ENCODE data around the gene PREB. TPM values are rescaled to one million over a fixed set of nuclear protein-coding genes. Genes with fewer than 3 reads are reported as not detected.
"Not testable (repeated sequence)": the region's sequence is repeated elsewhere in the genome, so short reads cannot be mapped to it uniquely, and the experiment has no call there.

PREB gene
- total RNA-seq, 1 donor from 2014 or later = 34.7 TPM

DNA sequence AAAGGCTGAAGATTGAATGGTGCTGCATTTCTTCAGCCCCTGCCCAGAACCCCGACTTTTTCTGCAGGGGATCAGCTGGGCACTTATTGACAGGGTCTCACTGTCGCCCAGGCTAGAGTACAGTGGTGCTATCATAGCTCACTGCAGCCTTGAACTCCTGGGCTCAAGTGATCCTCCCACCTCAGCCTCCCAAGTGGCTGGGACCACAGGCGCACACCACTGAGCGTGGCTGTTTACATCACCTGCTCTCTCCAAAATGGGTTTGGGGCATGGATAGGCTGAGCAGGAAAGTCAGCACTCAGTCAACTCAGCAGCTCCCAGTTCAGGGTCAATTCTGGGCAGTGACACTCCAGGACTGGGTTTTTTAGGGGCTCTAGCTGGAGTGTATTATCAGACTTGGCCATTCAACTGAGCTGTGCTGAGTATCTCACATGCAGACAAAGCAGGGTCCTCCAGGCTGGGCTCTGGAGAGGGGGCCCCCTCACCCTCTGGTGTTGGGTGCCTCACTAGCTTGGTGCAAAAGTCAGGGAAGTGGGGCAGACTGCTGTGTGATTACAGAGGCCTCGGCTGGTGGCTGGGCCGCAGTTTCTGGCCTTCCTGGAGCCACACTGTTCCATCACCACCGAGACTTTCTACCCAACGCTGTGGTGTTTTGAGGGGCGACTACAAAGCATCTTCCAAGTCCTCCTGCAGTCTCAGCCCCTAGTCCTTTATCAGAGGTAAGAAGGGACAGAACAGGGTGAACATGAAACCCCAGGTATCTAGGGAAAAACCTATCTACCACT, 6.4 kb downstream of the PREB start:
- DNase-seq (ENCODE audit: low read depth, low spot score) = no peak

DNA sequence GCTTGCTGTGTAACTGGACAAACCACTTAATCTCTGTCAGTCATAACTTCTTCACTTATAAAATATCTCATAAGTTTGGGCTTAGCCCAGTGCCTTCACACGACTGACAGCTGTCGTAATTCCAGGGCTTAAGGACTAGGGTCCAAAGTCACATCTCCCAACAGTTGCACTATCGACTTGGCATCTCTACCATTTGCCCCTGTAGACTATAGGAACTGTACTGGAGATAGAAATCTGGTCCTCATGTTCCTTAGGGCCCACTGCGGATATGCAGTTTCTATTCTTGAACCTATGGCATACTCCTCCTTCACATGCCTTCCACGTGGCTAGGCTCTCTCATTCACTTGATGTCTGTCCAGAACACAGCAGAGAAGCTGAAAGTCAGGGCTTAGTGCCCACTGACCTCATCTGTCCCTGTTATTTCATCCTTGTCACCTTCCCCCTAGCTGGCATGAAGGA, 8.2 kb downstream of the PREB start:
- no peak for DNase-seq (ENCODE audit: low read depth, low spot score)

DNA sequence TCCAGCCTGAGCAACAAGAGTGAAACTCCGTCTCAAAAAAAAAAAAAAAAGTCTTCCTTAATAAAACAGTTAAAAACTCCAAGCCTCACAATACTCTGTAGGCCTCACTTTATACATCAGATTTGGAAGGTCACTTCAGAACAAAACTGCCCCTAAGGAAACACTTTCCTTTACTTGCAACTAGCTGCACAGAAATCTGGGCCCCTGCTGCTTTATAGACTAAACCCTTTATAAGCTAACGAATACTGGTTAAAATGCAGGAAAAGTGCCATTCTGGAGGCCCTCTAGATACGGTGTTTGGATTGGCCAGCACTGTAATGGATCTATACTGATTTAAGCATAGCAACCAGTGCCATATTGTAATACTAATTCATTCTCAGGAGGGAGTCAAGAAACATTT, 9.3 kb downstream of the PREB start:
- no peak for DNase-seq (ENCODE audit: low read depth, low spot score)

DNA sequence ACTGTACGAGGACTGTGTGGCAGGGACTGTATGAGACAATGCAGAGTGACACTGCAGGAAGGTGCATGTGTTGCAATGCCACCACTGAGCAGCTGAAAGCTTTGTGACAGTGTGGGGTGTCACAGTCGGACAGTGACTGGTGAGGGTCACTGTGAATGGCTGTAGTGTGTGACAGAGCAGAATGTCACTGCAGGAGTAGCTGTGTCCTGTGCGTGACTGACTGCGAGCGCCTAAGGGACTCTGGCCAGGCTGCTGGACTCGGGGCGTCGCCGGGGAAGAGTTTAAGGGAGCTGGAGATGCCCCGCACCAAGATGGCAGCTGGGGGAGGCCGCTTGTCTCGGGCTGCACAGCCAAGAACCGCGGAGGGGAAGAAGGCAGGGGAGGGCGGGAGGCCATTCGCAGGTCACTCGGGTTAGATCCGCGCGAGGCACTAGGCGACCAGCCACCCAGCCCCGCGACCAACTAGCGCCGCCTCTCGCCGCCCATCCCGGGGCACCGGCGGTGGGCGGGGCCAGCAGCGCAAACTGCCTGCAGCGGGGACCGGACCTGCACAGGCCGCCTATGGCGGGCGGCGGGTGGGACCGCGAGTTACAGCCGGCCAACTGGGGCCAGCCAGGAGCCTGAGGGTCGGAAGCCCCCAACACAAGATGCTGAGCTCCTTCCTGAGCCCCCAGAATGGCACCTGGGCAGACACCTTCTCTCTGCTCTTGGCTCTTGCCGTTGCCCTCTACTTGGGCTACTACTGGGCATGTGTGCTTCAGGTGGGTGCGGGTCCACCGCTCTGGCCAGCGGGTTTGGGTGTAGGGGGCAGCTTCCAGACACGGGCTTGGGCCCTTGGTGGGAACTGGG, 10.9 kb downstream of the PREB start, which contains the start of gene ABHD1:
TSS of gene ABHD1 (plus strand) at position 514 of the 849 bp plus-strand sequence. CDS start at position 648, 134 bp downstream.
- no peak for DNase-seq (ENCODE audit: low read depth, low spot score)

DNA sequence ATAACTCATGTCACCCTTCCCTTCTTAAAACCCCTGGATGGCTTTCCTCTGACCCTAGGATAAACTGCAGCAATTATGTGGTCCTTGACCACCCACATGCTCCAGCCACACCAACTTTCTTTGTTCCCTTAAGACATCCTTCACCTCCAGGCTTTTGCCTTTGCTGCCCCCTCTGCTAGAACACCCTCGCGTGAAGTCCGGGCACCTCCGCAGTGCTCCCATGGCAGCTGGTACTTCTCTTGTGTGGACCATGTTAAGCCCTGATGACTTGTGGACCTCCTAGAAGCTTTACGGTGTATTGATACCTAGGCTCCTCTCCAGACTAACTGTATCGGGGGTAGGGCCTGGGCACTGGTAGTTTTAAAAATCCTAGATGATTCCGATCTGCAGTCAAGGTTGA, 11.6 kb downstream of the PREB start:
- DNase-seq (ENCODE audit: low read depth, low spot score) = no peak

DNA sequence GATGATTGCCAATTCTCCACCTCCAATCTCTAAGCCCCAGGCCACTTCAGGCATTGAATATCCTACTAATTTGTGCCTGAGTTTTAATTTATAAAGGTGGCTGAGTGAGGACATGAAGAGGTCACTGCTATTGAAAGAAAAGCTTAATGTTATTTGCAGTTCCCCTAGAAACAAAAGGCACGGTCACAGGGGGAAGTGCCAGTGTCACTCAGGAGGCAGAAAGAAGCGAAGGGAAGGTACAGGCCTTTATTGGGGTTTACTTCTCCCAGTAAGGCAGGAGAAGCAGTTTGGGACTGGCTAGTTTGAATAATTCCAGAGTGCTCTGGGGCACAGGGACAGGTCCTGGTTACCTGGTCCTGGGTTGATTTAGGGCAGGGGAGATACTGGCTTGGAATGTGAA, 12.5 kb downstream of the PREB start:
- DNase-seq (ENCODE audit: low read depth, low spot score) = no peak

DNA sequence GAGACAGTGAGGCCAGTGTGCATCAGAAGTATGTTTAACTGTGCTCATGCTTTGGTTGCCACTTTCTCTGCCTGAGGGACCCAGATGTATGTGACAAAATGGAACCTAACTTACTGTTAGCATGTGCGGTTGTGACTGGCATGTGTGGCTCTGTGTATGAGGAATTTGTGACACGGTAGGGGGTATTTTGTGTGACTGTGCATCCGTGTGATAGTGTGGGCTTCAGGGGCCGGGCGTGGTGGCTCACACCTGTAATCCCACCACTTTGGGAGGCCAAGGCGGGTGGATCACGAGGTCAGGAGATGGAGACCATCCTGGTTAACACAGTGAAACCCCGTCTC, 15.1 kb downstream of the PREB start:
- DNase-seq (ENCODE audit: low read depth, low spot score) = not testable (repeated sequence)

DNA sequence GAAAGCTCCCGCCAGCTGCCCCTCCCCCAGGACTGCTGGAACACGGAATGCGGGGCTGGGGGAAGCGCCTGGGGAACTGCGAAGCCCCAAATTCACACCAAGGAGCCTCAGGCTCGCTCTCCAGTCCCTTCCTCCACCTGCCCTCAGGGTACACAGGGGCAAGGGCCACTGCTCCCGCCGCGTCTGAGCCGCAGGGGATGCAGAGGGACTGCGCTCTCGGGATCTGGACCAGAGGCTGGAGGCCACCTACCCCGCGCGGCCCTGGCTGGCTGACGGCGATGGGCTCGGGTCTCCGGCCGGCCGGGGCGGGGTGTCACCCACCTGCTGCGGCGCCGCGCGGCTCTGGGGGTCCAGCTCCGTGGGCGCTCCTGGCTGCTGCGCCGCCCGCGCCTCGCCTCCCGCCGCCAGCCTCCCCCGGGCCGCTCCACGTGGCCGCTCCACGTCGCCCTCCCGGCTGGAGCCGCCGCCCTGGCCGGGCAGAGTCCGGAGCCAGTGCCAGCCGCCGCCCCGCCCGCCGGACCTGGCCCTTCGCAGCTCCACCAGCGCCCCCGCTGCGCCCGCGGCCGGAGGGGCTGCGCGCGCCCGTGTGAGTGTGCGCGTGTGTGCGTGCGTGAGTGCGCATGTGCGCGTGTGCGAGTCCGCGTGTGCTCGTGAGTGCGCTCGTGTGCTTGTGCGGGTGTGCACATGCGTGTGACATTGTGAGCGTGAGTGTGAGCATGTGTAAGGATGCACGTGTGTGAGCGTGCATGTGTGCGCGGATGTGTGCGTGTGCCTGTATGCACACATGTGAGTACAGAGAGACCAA, 15.7 kb downstream of the PREB start, which contains the start of gene CGREF1:
TSS of gene CGREF1 (minus strand) at position 604 of the 805 bp plus-strand sequence. CDS start 14,762 bp downstream, outside the sequence.
- DNase-seq (ENCODE audit: low read depth, low spot score) = no peak

DNA sequence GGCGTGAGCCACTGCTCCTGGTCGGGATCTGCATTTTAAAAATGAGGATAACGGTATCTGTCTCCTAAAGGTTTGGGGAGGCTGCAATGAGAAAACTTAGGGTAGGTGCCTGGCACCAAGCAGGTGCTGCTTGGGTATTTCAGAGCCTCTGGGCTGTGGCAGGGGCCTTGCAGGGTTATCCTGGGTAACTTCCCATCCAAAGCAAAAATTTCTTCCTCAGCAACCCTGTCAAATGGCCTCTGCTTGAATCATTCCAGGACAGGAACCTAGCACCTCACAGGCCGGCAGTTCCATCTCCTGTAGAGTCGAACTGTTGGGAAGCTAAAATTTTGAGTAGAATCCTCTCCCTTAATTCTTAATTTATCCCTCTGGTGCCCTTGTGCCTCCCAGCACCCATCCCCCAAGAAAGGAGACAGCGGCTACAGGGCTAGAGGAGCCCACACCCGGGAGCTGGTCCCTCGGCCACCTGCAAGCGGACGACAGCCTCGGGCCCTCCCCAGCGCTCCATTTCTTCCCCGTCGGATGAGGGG, 16.4 kb downstream of the PREB start:
- DNase-seq (ENCODE audit: low read depth, low spot score) = no peak

DNA sequence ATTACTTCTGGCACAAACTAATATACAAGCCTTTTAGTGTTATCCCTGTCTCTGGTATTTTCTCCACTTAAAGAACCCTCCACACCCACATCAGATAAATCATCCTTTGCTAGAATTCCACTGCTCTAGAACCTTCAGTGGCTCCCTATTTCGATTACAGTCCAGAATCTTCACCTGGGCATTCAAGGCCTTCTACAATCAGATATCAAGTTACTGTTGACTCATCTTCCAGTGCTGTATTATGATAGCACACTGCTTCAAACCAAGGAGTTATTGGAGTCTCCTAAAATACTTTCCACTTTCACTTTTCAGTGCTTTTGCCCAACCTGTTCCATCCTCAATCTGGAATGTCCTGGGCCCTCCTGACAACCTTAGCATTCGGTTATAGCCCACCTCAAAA, 18.9 kb downstream of the PREB start:
- no peak for DNase-seq (ENCODE audit: low read depth, low spot score)

DNA sequence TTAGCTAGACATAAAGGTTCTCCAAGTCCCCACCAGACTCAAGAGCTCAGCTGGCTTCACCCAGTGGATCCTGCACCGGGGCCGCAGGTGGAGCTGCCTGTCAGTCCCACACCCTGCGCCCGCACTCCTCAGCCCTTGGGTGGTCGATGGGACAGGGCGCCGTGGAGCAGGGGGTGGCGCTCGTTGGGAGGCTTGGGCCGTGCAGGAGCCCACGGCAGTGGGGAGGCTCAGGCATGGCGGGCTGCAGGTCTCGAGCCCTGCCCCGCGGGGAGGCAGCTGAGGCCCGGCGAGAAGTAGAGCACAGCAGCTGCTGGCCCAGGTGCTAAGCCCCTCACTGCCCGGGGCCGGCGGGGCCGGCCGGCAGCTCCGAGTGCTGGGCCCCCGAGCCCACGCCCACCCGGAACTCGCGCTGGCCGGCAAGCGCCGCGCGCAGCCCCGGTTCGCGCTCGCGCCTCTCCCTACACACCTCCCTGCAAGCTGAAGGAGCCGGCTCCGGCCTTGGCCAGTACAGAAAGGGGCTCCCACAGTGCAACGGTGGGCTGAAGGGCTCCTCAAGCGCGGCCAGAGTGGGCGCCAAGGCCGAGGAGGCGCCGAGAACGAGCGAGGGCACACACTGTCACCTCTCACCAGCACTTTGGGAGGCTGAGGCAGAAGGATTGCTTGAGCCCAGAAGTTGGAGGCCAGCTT, 22.9 kb downstream of the PREB start:
- not testable (repeated sequence) for DNase-seq (ENCODE audit: low read depth, low spot score)

DNA sequence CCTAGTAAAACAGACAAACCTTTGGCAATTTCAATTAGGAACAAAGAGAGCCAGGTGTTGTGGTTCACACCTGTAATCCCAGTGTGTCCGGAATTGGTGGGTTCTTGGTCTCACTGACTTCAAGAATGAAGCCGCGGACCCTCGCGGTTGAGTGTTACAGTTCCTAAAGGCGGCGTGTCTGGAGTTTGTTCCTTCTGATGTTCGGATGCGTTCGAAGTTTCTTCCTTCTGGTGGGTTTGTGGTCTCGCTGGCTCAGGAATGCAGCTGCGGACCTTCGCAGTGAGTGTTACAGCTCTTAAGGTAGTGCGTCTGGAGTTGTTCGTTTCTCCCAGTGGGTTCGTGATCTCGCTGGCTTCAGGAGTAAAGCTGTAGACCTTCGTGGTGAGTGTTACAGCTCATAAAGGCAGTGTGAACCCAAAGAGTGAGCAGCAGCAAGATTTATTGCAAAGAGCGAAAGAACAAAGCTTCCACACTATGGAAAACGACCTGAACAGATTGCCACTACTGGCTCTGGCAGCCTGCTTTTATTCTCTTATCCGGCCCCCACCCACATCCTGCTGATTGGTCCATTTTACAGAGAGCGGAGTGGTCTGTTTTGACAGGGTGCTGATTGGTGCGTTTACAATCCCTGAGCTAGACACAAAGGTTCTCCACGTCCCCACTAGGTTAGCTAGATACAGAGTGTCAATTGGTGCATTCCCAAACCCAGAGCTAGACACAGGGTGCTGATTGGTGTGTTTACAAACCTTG, 23.7 kb downstream of the PREB start:
- not testable (repeated sequence) for DNase-seq (ENCODE audit: low read depth, low spot score)

DNA sequence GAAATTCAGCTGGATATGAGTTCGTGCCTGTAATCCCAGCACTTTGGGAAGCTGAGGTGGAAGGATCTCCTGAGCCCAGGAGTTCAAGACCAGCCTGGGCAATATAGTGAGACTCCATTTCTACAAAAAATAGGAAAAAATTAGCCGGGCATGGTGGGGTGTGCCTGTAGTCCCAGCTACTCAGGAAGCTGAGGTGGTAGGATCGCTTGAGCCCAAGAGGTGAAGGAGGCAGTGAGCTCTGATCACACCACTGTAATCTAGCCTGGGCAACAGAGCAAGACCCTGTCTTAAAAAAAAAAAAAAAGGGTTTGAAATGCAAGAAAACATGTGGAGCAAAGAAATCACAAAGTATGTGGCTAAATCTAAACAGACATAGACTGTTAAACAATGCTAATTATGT, 25.4 kb downstream of the PREB start:
- no peak for DNase-seq (ENCODE audit: low read depth, low spot score)

DNA sequence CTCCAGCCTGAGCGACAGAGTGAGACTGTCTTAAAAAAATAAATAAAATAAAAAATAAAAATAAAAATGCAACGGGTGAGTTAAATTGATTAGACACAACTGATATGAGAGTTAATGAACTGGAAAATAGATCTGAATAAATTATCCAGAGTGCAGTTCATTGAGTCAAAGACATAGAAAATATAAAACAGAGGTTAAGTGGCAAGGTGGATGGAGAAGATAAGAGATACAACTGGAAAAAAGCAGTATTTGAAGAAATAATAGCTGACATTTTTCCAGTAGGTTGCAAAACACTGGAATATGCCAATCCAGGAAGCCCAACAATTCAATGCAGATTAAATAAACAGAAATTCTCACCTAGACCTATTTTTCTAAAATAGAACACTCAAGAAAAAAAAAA, 26.2 kb downstream of the PREB start:
- DNase-seq (ENCODE audit: low read depth, low spot score) = no peak

DNA sequence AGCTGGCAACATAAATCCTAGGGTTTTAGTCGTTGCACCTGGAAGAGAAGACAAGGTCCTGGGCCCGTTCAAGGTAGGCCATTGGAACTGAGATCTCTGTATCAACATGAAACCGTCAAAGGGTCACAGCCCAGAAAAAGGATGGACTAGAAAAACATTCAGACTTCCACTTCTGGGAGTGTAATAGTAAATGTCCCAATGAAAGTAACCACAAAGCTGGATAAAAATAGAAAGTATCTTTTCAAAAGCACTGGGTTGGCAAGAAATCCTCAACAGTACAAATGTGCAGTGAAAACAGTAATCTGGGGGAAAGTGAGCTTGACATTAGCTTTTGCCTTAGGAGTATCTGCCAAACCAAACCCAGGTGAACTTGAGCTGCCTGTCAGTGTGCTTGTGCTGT, 28.5 kb downstream of the PREB start:
- no peak for DNase-seq (ENCODE audit: low read depth, low spot score)

DNA sequence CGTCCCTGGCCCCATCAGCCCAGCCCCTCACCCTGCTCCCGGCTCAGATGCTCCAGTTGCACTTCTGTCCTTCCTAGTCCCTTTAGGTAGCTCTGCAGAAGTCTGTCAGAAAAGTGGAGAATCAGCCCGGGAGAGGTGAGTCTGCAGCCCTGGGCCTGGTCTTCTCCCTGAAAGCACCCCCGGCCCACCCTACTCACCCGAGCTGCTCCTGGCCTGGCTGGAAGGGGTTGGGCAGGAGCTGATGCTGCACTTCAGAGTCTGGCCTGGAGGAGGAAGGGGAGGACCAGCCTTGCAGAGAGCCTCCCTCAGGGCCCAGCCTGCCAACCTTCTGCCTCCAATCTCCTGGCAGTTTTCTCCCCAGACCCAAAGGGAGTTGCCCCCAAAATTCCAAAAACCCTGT, 32.1 kb downstream of the PREB start:
- DNase-seq (ENCODE audit: low read depth, low spot score) = no peak

DNA sequence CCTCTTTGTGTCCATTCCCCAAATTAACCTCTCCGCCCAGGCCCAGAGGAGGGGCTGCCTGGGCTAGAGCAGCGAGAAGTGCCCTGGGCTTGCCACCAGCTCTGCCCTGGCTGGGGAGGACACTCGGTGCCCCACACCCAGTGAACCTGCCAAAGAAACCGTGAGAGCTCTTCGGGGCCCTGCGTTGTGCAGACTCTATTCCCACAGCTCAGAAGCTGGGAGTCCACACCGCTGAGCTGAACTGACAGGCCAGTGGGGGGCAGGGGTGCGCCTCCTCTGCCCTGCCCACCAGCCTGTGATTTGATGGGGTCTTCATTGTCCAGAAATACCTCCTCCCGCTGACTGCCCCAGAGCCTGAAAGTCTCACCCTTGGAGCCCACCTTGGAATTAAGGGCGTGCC, 34.4 kb downstream of the PREB start:
- DNase-seq (ENCODE audit: low read depth, low spot score) = no peak

DNA sequence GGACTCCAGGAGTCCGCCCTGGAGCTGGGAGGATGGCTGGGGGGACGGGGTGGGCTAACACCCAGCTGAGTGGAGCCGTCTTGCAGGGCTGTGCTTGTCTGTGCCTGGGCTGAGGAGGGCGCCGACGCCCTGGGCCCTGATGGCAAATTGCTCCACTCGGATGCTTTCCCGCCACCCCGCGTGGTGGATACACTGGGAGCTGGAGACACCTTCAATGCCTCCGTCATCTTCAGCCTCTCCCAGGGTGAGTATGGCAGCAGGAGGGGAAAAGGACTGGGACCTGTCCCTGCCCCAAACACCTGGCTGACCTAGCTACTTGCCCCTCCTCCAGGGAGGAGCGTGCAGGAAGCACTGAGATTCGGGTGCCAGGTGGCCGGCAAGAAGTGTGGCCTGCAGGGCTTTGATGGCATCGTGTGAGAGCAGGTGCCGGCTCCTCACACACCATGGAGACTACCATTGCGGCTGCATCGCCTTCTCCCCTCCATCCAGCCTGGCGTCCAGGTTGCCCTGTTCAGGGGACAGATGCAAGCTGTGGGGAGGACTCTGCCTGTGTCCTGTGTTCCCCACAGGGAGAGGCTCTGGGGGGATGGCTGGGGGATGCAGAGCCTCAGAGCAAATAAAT, 35.0 kb downstream of the PREB start:
- DNase-seq (ENCODE audit: low read depth, low spot score) = no peak

DNA sequence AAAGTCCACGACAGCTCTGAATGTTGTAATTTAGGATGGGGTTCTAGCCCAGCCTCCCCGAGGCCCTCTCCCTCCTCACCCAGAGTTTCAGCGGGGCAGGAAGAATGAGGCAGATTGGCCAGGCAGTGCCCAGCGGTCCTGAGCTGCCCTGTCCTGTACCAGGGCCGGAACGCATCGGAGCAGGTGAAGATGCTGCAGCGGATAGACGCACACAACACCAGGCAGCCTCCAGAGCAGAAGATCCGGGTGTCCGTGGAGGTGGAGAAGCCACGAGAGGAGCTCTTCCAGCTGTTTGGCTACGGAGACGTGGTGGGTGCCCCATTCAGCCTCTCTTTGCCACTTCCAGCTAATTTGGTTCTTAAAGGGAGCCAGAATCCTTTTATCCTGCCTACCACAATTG, 37.1 kb downstream of the PREB start:
- no peak for DNase-seq (ENCODE audit: low read depth, low spot score)

Measured in pulmonary artery endothelial cell (primary cell).